ENCODE measurements around the gene PPT1.

Gene PPT1

DNA sequence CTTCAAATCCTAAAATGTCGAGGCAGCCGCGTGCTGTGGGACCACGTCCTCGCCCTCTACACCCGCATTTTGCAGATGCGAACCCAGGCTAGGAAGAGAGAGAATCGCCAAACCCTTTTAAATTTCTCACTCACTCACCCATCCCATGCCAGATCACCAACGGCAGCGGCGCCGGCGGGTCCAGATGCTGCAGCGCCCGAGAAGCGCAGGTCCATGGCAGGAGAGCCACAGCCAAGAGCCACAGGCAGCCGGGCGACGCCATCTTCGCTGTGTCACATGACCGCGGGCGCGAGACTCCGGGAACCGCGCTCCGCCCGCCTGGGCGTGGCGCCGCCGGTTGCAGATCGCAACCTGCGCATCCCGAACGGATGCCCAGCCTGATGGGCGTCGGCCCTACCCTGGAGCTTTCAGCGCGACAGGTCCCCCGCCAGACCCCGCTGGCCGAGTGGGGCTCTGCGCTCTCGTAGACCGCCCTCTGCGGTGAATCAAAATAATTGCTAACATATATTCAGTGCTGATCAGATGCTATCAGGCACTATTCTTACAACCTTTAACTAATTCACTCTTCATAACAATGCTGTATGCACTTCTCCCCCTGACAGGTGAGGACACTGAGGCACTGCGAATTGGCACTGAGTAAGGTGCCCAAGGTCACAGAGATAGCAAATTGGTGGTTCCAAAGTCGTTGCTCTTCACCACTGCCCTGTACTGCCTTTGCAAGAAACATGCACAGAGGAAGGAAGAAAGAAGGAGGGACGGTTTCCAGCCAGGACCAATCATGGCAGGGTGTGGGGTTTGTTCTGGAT, at the start of gene PPT1:
PPT1 (minus strand) TSS at position 276 of the 806 bp plus-strand sequence; CDS start at position 262, 14 bp downstream.
- peaks cover 3% of the 10 kb centered on the region for H3K9me3 Mint-ChIP-seq
- peak within 1 kb of the TSS; percentile 89 for H3K27ac Mint-ChIP-seq
- H3K4me3 Mint-ChIP-seq = peak within 1 kb of the TSS; percentile 84
- H3K27me3 Mint-ChIP-seq = no peaks in the 10 kb centered on the region
- peak; percentile 95 for ATAC-seq
- peaks cover 16% of the 10 kb centered on the region for H3K36me3 Mint-ChIP-seq
- peaks cover 26% of the 10 kb centered on the region for H3K4me1 Mint-ChIP-seq

DNA sequence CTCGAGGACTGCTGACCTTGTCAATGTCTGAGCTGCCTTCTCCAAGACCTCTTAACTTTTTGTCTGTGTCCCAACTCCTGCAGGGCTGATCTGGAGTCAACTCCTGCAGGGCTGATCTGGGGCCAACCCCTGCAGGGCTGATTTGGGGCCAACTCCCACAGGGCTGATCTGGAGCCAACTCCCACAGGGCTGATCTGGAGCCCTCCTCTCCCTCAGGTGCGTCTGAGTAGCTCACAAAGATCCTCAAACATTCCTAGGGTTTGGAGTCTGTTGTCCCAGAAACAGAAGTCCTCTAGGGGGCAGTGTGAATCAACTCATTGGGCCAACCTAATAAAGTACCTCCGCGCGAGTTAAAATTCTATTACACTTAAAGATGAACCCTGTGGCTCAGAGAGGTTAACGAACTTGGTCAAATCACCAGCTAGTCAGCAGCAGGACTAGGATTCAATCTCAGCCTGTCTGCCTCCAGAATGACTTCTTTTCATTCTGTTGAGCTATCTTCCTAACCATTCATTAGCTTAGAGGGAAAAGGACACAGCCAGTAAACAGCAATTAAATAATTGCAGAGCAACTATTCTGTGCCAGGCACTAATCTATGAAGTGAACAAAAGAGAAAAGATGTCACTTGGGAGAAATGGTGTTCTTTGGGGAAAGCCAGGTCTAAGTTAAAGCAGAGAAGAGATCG, 47.0 kb upstream of the PPT1 start:
- no peak overlapping the region for H3K4me3 Mint-ChIP-seq
- peaks cover 9% of the 10 kb centered on the region for H3K4me1 Mint-ChIP-seq
- H3K27me3 Mint-ChIP-seq = peaks cover 30% of the 10 kb centered on the region
- no peak overlapping the region for H3K27ac Mint-ChIP-seq
- peak; percentile 82 for ATAC-seq
- H3K9me3 Mint-ChIP-seq = no peaks in the 10 kb centered on the region
- H3K36me3 Mint-ChIP-seq = no peaks in the 10 kb centered on the region

DNA sequence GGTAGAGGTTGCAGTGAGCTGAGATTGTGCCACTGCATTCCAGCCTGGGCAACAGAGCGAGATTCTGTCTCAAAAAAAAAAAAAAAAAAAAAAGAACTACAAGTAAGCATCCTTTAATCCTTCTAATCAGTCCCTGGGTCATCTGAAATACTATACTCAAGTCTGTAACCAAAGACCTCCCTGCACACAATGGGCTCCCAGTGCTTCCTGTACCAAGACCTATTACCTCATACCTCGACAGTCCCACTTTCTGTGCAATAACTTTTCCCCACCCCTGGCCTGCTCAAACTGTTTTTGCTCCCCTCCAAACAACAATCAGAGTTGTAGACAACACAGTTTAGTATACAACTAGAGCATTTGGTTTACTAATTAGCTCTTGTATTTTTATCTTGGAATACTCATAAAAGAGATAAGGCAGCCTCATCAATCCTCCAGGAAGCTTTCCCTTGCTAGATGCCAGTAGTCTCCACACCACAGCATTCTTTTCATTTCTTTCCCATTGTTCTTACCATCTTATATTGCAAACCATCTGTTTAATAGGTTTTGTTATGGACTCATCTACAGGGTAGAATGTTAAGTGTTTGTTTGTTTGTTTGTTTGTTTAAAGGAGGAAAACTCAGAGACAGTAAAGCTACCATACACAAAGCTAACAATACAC, 45.0 kb upstream of the PPT1 start:
- H3K36me3 Mint-ChIP-seq = no peaks in the 10 kb centered on the region
- H3K27me3 Mint-ChIP-seq = peaks cover 24% of the 10 kb centered on the region
- no peak for ATAC-seq
- peaks cover 9% of the 10 kb centered on the region for H3K4me1 Mint-ChIP-seq
- H3K27ac Mint-ChIP-seq = no peak overlapping the region
- no peak overlapping the region for H3K4me3 Mint-ChIP-seq
- no peaks in the 10 kb centered on the region for H3K9me3 Mint-ChIP-seq

DNA sequence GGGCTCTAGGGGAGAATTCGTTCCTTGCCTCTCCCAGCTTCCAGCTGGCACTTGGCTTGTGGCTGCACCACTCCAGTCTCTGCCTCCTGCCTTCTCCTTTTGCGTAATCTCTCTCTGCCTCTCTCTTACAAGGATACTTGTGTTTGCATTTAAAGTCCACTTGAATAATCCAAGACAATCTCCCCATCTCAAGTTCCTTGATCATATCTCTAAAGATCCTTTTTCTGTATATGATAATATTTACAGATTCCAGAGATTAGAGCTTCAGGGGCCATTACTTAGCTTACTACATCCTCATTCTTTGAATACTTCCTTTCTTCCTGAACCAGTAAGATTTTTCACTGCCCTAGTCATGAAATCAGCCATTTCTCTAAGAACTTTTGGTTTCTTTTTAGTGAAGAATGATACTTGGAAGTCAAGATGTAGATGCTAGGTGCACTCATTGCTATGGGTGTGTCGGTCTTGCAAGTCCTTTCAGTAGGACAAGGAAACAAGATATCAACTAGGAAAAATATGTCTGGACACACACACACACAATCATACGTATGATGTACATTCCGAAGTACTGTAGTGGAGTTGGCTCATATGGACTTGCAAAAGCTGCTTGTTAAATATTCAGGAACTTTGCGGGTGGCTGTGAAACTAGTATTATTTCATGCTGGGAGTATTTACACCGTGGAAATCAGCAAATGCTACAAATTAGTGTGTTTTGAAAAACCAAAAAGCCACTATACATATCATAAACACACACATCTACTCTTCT, 43.3 kb upstream of the PPT1 start:
- no peaks in the 10 kb centered on the region for H3K9me3 Mint-ChIP-seq
- no peak for ATAC-seq
- H3K4me1 Mint-ChIP-seq = peaks cover 9% of the 10 kb centered on the region
- H3K36me3 Mint-ChIP-seq = no peaks in the 10 kb centered on the region
- H3K4me3 Mint-ChIP-seq = no peak overlapping the region
- H3K27me3 Mint-ChIP-seq = peaks cover 20% of the 10 kb centered on the region
- no peak overlapping the region for H3K27ac Mint-ChIP-seq

DNA sequence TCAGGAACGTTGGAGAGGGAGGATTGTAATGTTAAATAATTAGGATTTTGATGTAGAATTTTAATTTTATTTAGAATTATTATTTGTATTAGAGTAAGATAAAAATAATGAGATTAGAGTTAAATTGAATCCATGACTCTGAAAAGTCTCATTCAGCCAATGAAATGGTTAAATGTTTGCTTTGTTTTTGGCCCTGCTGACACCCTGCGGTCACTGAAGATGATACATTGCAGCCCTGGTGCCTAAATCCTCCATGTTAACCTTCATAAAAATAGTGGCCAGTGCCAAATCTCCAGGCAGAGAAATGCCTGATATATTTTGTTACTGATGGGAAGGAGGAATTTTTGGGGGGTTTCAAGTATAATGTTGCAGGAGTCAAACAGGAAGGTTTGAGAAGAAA, 36.8 kb upstream of the PPT1 start:
- Mint-ChIP-seq H3K4me1 (no peaks in the 10 kb centered on the region), H3K9me3 (peaks cover 2% of the 10 kb centered on the region), H3K4me3 (no peak overlapping the region), H3K27me3 (peaks cover 15% of the 10 kb centered on the region), H3K27ac (no peak overlapping the region), H3K36me3 (peaks cover 5% of the 10 kb centered on the region)
- no peak for ATAC-seq

DNA sequence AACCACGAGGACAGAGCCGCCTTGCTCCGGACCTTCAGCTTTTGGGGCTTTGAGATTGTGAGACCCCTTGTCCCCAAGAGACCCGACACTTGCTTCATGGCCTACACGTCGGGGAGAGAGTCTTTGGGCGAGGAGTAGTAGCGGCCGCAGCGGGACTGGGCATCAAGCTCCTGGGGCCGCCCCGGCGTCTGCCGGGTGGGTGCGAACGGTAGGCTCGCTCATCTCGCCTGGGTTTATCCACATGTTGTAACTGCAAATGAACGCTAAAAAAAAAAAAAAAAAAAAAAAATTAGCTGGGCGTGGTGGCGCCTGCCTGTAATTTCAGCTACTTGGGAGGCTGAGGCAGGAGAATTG, 36.2 kb upstream of the PPT1 start:
- Mint-ChIP-seq H3K27me3 (peaks cover 15% of the 10 kb centered on the region), H3K4me3 (no peak overlapping the region), H3K9me3 (peaks cover 2% of the 10 kb centered on the region), H3K36me3 (peaks cover 5% of the 10 kb centered on the region), H3K4me1 (no peaks in the 10 kb centered on the region), H3K27ac (no peak overlapping the region)
- no peak for ATAC-seq

DNA sequence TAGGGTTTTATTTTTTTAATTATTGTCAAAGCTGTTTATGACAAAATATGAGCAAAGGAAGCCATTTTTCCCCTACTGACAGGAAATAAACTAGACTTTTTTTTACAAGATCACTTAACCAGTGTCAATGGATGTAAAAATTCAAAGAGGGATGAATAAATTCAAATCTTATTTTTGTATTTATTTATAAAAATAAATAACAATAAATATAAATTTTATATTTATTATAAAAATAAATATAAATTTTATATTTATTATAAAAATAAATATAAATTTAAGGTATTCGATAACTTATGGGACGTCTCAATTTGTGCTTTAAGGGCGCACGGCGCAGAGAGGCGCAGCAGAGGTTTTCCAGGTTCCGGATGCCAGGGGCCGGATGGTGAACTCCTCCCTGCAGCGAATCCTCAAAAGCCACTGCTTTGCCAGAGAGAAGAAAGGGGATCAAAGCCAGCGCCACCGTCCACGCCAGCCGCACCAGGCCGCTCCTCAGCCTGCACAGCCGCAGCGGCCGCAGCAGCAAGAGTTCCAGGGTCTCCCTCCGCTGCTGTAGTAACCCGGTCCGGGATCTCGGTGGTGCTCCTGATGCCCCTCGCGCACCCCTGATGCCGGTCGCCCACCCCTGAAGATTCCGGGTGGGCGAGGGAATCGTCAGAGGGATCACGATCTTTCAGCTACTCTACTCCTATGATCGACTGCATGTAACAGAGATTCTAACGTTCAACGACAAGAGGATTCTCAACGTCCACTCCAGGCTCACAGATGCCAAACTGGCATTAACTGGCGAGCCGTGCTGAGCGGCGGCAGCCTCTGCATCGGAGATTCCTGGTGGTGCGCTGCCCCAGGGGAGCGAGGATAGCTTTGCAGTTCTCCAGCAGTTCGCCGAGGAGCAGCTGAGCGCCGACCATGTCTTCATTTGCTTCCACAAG, 35.6 kb upstream of the PPT1 start:
- H3K27me3 Mint-ChIP-seq = peaks cover 15% of the 10 kb centered on the region
- no peaks in the 10 kb centered on the region for H3K4me1 Mint-ChIP-seq
- peaks cover 5% of the 10 kb centered on the region for H3K36me3 Mint-ChIP-seq
- H3K4me3 Mint-ChIP-seq = no peak overlapping the region
- ATAC-seq = no peak
- H3K27ac Mint-ChIP-seq = no peak overlapping the region
- H3K9me3 Mint-ChIP-seq = peaks cover 2% of the 10 kb centered on the region

DNA sequence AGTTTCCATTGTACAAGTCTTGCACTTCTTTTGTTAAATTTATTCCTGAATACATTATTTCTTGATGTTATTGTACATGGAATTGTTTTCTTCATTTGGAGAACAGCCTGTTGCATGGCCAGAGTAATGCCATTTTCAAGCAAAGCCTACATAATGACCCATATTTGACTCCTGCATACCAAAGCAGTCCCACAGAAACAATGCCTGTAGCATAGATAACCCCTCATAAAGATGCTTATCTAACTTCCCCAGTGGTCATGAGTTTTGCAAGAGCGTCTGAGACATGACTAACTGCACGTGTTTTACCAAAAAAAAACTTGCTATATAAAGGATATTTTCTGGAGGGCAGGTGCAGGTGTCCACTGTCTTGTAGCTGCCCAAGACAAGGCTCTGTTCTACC, 33.8 kb upstream of the PPT1 start:
- no peaks in the 10 kb centered on the region for H3K4me1 Mint-ChIP-seq
- H3K27me3 Mint-ChIP-seq = peaks cover 15% of the 10 kb centered on the region
- H3K4me3 Mint-ChIP-seq = no peak overlapping the region
- H3K27ac Mint-ChIP-seq = no peak overlapping the region
- peaks cover 5% of the 10 kb centered on the region for H3K36me3 Mint-ChIP-seq
- ATAC-seq = no peak
- H3K9me3 Mint-ChIP-seq = peaks cover 2% of the 10 kb centered on the region

DNA sequence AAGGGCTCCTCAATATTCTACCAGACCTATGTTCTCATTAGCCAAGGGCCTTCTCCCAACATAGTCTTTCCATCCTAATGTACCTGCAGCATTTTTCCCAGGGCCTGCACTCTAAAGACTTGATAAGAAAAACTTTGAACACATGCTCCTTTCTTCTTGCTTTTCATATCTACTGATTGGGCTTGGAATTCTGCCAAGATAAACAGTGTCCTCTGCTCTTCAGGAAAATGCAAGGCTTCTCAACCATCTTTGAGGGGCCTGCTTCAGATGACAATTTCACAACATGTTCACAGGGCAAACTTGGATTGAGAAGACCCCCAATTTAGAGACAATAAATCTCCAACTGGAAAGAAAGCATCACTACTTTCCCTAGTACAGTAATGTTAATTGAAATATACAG, 25.8 kb upstream of the PPT1 start:
- Mint-ChIP-seq H3K27ac (no peak overlapping the region), H3K4me3 (no peak overlapping the region), H3K36me3 (no peaks in the 10 kb centered on the region), H3K4me1 (no peaks in the 10 kb centered on the region), H3K27me3 (peaks cover 10% of the 10 kb centered on the region), H3K9me3 (no peaks in the 10 kb centered on the region)
- no peak for ATAC-seq

DNA sequence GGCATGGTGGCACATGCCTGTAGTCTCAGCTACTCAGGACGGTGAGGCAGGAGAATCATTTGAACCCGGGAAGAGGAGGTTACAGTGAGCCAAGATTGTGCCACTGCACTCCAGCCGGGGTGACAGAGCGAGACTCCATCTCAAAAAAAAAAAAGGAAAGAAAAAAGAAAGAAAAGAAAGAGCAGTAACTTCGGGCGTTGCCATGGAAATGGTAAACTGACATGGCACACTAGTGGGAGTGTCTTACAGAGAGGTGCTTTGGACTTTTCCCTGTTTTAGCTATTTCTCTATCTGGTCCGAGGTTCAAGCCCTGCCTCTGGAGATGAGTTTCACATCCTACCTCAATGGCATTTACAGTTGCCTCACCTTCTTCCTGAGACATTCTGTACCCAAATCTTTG, 23.1 kb upstream of the PPT1 start:
- no peak overlapping the region for H3K27ac Mint-ChIP-seq
- no peaks in the 10 kb centered on the region for H3K36me3 Mint-ChIP-seq
- H3K4me3 Mint-ChIP-seq = no peak overlapping the region
- H3K9me3 Mint-ChIP-seq = no peaks in the 10 kb centered on the region
- H3K4me1 Mint-ChIP-seq = no peaks in the 10 kb centered on the region
- ATAC-seq = no peak
- H3K27me3 Mint-ChIP-seq = peaks cover 10% of the 10 kb centered on the region

DNA sequence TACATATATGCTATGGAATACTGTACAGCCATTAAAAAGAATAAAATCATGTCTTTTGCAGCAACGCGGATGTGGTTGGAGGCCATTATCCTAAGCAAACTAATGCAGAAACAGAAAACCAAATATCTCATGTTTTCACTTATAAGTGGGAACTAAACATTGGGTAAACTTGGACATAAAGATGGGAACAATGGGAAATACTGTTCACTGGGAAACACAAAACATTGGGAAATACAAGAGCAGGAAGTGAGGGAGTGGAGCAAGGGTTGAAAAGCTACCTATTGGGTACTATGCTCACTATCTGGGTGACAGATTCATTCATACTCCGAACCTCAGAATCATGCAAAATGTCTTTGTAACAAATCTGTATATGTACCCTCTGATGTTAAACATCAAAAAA, 17.3 kb upstream of the PPT1 start:
- Mint-ChIP-seq H3K27ac (no peak overlapping the region), H3K4me3 (no peak overlapping the region), H3K4me1 (no peaks in the 10 kb centered on the region), H3K36me3 (peaks cover 18% of the 10 kb centered on the region), H3K9me3 (peaks cover 18% of the 10 kb centered on the region), H3K27me3 (peaks cover 31% of the 10 kb centered on the region)
- ATAC-seq = no peak

DNA sequence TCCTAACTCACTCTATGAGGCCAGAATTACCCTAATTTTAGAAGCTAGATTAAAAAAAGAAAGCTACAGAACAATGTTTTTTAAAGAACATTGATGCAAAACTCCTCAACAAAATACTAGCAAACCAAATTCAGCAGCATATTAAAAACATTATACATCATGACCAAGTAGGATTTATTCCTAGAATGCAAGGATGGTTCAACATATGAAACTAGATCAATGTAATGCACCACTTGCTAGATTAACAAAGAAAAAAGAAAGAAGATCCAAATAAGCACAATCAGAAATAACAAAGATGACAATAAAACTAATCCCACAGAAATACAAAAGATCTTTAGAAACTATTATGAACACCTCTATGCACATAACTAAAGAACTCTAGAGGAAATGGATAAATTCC, 13.3 kb upstream of the PPT1 start:
- ATAC-seq = no peak
- Mint-ChIP-seq H3K36me3 (peaks cover 18% of the 10 kb centered on the region), H3K27me3 (peaks cover 51% of the 10 kb centered on the region), H3K27ac (no peak overlapping the region), H3K4me1 (no peaks in the 10 kb centered on the region), H3K4me3 (no peak overlapping the region), H3K9me3 (peaks cover 18% of the 10 kb centered on the region)

DNA sequence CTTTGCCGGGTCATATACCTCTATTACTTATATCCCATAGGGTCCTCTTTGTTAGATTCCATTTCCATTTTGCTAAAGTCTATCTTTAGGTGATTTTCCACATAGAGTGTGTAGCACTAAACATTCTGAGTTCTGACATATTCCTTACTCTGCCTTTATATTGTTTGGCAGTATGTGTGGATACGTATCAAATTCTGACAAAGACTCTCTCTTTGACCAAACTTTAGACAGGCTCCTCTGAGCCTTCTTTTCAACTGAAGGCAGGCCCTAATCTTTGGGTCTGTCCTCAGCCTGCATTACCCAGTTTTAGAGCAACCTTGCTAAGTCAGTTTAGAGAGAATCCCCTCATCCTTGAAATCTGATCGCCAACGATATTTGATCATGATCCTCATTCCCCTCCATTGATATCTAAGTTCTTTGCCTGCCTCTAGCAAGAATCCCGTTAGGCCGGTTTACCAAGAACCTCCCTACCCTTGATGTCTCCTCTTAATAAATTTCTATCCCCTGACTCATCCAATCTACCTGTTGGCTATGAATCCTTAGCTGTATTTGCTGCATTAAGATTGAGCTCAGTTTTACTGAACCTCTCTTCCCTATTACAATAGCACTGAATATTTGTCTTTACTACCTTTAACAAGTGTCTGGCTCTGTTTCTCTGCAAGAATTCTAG, 10.4 kb upstream of the PPT1 start:
- no peak overlapping the region for H3K4me3 Mint-ChIP-seq
- peaks cover 50% of the 10 kb centered on the region for H3K27me3 Mint-ChIP-seq
- peaks cover 21% of the 10 kb centered on the region for H3K36me3 Mint-ChIP-seq
- no peak for ATAC-seq
- no peak overlapping the region for H3K27ac Mint-ChIP-seq
- H3K4me1 Mint-ChIP-seq = no peaks in the 10 kb centered on the region
- H3K9me3 Mint-ChIP-seq = peaks cover 12% of the 10 kb centered on the region

DNA sequence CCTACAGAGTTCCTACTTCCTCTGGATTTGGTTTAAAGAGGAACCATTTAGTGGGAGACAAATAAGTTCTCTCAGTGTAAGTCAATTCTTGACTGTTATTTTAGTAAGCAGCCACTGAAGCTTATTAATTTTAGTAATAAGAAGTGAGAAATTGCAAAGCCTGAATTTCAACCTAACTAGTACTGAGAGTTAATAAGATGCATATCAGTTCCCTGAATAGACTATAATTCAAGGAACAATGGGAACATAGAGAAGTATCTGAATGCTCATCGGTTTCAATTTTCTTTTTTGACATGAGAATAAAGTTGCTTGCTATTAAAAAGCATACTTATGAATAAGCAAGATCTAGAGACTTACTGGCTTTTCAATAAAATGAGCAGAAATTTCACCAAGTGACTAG, 8.0 kb upstream of the PPT1 start:
- no peak overlapping the region for H3K27ac Mint-ChIP-seq
- H3K27me3 Mint-ChIP-seq = peaks cover 27% of the 10 kb centered on the region
- H3K4me1 Mint-ChIP-seq = no peaks in the 10 kb centered on the region
- no peak for ATAC-seq
- peaks cover 5% of the 10 kb centered on the region for H3K36me3 Mint-ChIP-seq
- H3K4me3 Mint-ChIP-seq = no peak overlapping the region
- peaks cover 3% of the 10 kb centered on the region for H3K9me3 Mint-ChIP-seq
